HepG2 (cell line): ENCODE measurements around the gene USP20. TPM values are rescaled to one million over a fixed set of nuclear protein-coding genes. Genes with fewer than 3 reads are reported as not detected.
A peak's percentile ranks its signal among the peaks of the same experiment; 100 is the strongest.

Source experiments
- ARNT2 ChIP-seq: sonication (generic); formaldehyde crosslinking; IDR thresholded peaks from 2 replicates; pipeline ENCODE4 v1.8.0; 2022; ENCODE audit warnings: mild to moderate bottlenecking, low read depth, missing genetic modification reagents, moderate library complexity
- ELF3 ChIP-seq: IDR thresholded peaks from 2 replicates; pipeline ENCODE4 v1.6.1; 2016; ENCODE audit warnings: missing genetic modification reagents, missing compliant biosample characterization
- GMEB2 ChIP-seq: IDR thresholded peaks from 2 replicates; pipeline ENCODE4 v1.6.1; 2016; ENCODE audit warnings: missing biosample characterization, missing genetic modification reagents, low read depth
- HMGXB4 ChIP-seq, 2 experiments: sonication (generic) in 1 of 2; formaldehyde crosslinking in 1 of 2; IDR thresholded peaks; 2 replicates each; pipeline versions ENCODE4 v1.4.0 to v1.6.1; 2018 to 2020; ENCODE audit warnings: missing genetic modification reagents in 2 of 2, borderline replicate concordance in 1 of 2, low read depth in 1 of 2, mild to moderate bottlenecking in 1 of 2, missing biosample characterization in 1 of 2
- HOXA3 ChIP-seq: sonication (generic); formaldehyde crosslinking; IDR thresholded peaks from 2 replicates; pipeline ENCODE4 v1.5.0; 2020; ENCODE audit warnings: missing genetic modification reagents
- KLF11 ChIP-seq: IDR thresholded peaks from 2 replicates; pipeline ENCODE4 v1.6.1; 2016; ENCODE audit warnings: missing compliant biosample characterization
- NFE2 ChIP-seq: sonication (generic); formaldehyde crosslinking; IDR thresholded peaks from 2 replicates; pipeline ENCODE4 v1.4.0; 2020; ENCODE audit warnings: missing genetic modification reagents
- PATZ1 ChIP-seq: sonication (generic); formaldehyde crosslinking; IDR thresholded peaks from 2 replicates; pipeline ENCODE4 v1.4.0; 2020; ENCODE audit warnings: missing genetic modification reagents
- PAWR ChIP-seq: sonication (generic); formaldehyde crosslinking; IDR thresholded peaks from 2 replicates; pipeline ENCODE4 v1.4.0; 2020; ENCODE audit warnings: missing genetic modification reagents, mild to moderate bottlenecking, borderline replicate concordance
- SP1 ChIP-seq, 2 experiments: fragments of 450-650 bp in 1 of 2; sonication (generic) in 1 of 2; formaldehyde crosslinking in 1 of 2; IDR thresholded peaks; 2 replicates each; pipeline versions ENCODE4 v1.4.0 to v1.6.1; 2016 to 2020; ENCODE audit warnings: missing genetic modification reagents in 1 of 2
- STAT6 ChIP-seq: sonication (generic); formaldehyde crosslinking; IDR thresholded peaks from 2 replicates; pipeline ENCODE4 v1.4.0; 2020; ENCODE audit warnings: missing genetic modification reagents, mild to moderate bottlenecking, borderline replicate concordance
- TAF1 ChIP-seq: sonication (generic); formaldehyde crosslinking; IDR thresholded peaks from 2 replicates; pipeline ENCODE4 v1.4.0; 2020; ENCODE audit warnings: missing genetic modification reagents
- THAP11 ChIP-seq: IDR thresholded peaks from 2 replicates; pipeline ENCODE4 v1.6.1; 2016; ENCODE audit warnings: missing biosample characterization, missing genetic modification reagents
- ZGPAT ChIP-seq: IDR thresholded peaks from 2 replicates; pipeline ENCODE4 v1.6.1; 2016; ENCODE audit warnings: mild to moderate bottlenecking
- ZNF557 ChIP-seq: sonication (generic); formaldehyde crosslinking; IDR thresholded peaks from 2 replicates; pipeline ENCODE4 v1.4.0; 2020; ENCODE audit warnings: missing genetic modification reagents
- ZNF761 ChIP-seq: sonication (generic); formaldehyde crosslinking; conservative IDR thresholded peaks from 2 replicates; pipeline ENCODE4 v1.4.0; 2020; ENCODE audit warnings: mild to moderate bottlenecking, missing genetic modification reagents
- ZSCAN12 ChIP-seq: sonication (generic); formaldehyde crosslinking; IDR thresholded peaks from 2 replicates; pipeline ENCODE4 v1.9.0; 2021; ENCODE audit warnings: mild to moderate bottlenecking, missing genetic modification reagents
- ZSCAN20 ChIP-seq: sonication (generic); formaldehyde crosslinking; IDR thresholded peaks from 2 replicates; pipeline ENCODE4 v1.4.0; 2020; ENCODE audit warnings: missing genetic modification reagents, mild to moderate bottlenecking, borderline replicate concordance
- polyA plus RNA-seq, 8 experiments: library from polyadenylated mRNA; depleted of rRNA in 3 of 8; stranded (reverse) in 7 of 8; unstranded in 1 of 8; fragments of >200 nt; fragmentation: Illumina TruSeq in 4 of 8; extraction: Trizol in 4 of 8; gene quantifications; 2 replicates each; pipeline versions ENCODE4 v1.2.1 to v1.2.3, GENCODE V29; 2011 to 2016; ENCODE audit warnings: low read depth in 4 of 8, missing spikeins in 1 of 8, mixed read lengths in 1 of 8; ENCODE audit not compliant: insufficient read depth in 1 of 8
- total RNA-seq, 5 experiments: library from RNA; depleted of rRNA; stranded (reverse); fragments of >200 nt; fragmentation: Illumina TruSeq; extraction: Trizol; gene quantifications; 2 replicates each; pipeline ENCODE4 v1.2.3, GENCODE V29; 2016; ENCODE audit warnings: low read depth in 1 of 5

The USP20 gene
- total and polyA plus RNA-seq, 2 of the 13 experiments (the other 11 are each of a cell fraction or from before 2014, with no cell fraction given), result 4.4 to 5.9 TPM

GRCh38 chr9:129884220-129885017 is 49.2 kb downstream of the USP20 start (continued):
- peak; percentile 36; the same call in 1 of the 2 replicates for TF ChIP-seq HOXA3 (CRISPR knock-in tag)
- TF ChIP-seq ELF3 (CRISPR knock-in tag), result peak; percentile 28; the same call in 1 of the 2 replicates
- no peak for TF ChIP-seq PAWR (CRISPR knock-in tag)
- TF ChIP-seq GMEB2 (CRISPR knock-in tag), result no peak
- no peak for TF ChIP-seq THAP11 (CRISPR knock-in tag)
- TF ChIP-seq ZNF761 (CRISPR knock-in tag), result no peak
- peak; percentile 61; the same call in 1 of the 2 replicates for TF ChIP-seq ZGPAT
- TF ChIP-seq ZNF557, result no peak
- no peak for TF ChIP-seq STAT6 (CRISPR knock-in tag)
- no peak for TF ChIP-seq NFE2 (CRISPR knock-in tag)
- no peak for TF ChIP-seq ZSCAN12 (CRISPR knock-in tag)
- no peak for TF ChIP-seq SP1 (IDR thresholded peaks at IDR 0.05)
- peak; percentile 57; the same call in 1 of the 2 replicates for TF ChIP-seq SP1 (CRISPR knock-in tag; IDR thresholded peaks at IDR 0.05)
- peak in 1 of 2 experiments; percentile 14; a peak in 1 of 4 replicates for TF ChIP-seq HMGXB4 (CRISPR knock-in tag; IDR thresholded peaks at IDR 0.05; ENCODE audit: borderline replicate concordance in 1 of 2, low read depth in 1 of 2)
- peak; percentile 53; the same call in 1 of the 2 replicates for TF ChIP-seq PATZ1 (CRISPR knock-in tag)
- no peak; the same call in 1 of the 2 replicates for TF ChIP-seq ARNT2
- no peak for TF ChIP-seq ZSCAN20 (CRISPR knock-in tag)
- no peak for TF ChIP-seq KLF11 (CRISPR knock-in tag)
- 0 out of 2 replicates have a peak, but pooled peaks have one; percentile 43 for TF ChIP-seq TAF1 (CRISPR knock-in tag)
